Glomerular endothelial cell (primary cell): Measurements from ENCODE around the gene SEMA3C. TPM values are rescaled to one million over a fixed set of nuclear protein-coding genes. Genes with fewer than 3 reads are reported as not detected.
"Not testable (repeated sequence)": the region's sequence is repeated elsewhere in the genome, so short reads cannot be mapped to it uniquely, and the experiment has no call there.

Source experiments
- DNase-seq: peaks from one replicate; pipeline ENCODE4 v3.0.0-alpha.2; 2011; ENCODE audit warnings: low read depth, low spot score; ENCODE audit errors: extremely low read depth
- total RNA-seq: library from RNA; depleted of rRNA; stranded (reverse); fragments of >200 nt; gene quantifications from 2 replicates; pipeline ENCODE4 v1.2.3, GENCODE V29; 2015

SEMA3C gene
- total RNA-seq, 1 donor from 2014 or later: 8.6 TPM

DNA sequence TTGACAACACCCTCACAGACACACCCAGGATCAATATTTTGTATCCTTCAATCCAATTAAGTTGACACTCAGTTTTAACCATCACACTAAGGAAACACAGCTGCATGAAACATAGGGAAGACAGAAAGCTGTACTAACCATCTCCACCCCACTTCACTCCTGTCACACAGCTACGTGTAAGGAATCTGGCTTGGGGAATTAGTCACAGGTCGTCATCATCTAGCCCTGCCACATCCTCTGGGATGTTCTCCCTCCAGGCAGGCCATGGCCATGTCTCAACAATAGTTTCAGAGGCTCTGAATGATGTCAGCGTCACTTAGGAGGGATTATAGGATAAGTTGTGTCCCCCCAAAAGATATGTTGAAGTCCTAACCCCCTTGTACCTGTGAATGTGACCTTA lies 10.8 kb upstream of the SEMA3C start:
- no peak for DNase-seq

DNA sequence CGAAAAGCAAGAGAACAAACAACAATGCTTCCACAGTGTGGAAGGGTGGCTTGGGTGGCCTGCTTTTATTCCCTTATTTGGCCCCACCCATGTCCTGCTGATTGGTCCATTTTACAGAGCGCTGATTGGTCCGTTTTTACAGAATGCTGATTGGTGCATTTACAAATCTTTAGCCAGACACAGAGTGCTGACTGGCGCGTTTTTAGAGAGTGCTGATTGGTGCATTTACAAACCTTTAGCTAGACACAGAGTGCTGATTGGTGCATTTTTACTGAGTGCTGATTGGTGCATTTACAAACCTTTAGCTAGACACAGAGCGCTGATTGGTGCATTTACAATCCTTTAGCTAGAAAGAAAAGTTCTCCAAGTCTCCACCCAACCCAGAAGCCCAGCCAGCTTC lies 8.1 kb upstream of the SEMA3C start:
- not testable (repeated sequence) for DNase-seq

DNA sequence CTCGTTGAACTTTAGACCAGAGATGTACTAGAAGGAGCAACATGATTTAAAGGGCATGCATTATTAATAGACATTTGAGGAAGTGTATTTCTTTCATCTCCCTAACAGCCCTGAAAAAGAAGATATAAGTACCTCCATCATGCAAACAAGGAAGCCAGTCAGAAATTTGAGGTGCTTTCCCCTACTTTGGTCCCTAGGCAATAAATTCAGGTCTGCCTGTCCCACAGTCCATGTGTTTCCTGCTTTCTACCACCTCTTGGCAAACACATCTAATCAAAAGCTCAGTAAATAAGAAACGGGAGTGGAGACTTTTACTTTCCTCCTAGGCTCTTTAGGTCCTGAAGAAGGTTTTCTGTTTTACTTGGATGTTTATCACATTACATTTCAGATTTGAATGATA lies 5.2 kb upstream of the SEMA3C start:
- DNase-seq: no peak

GRCh38 chr7:80923211-80923612 lies 4.4 kb upstream of the SEMA3C start:
- DNase-seq: no peak

- DNase-seq: no peak
Measured at GRCh38 chr7:80922253-80923049, 3.6 kb upstream of the SEMA3C start.

- no peak for DNase-seq
Measured at GRCh38 chr7:80921130-80921529, 2.3 kb upstream of the SEMA3C start.

DNA sequence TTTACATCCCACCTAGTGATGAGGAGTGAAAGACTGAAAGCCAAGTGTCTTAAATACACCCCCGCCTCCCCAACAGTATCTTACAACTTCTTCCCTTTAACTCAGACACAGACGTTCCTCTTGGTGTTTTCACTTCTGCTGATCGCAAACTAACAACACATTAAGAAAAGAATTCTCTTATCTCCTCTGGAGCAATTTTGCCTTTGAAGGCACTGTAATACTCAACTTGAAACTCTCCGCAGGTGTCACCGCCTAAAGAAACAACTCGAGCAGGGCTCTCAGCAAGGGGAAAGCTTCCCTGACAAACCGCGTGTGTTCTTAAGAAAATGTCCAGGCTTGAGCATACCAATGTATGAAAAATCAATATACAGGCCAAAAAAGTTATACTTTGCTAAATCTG lies 452 bp downstream of the SEMA3C start:
- no peak for DNase-seq

GRCh38 chr7:80916770-80917741 lies 1.8 kb downstream of the SEMA3C start:
- DNase-seq: no peak

- DNase-seq: no peak
Measured at GRCh38 chr7:80910228-80910627, 8.6 kb downstream of the SEMA3C start.

GRCh38 chr7:80908360-80908797 lies 10.5 kb downstream of the SEMA3C start:
- no peak for DNase-seq

- DNase-seq: no peak
Measured at GRCh38 chr7:80907612-80908011, 11.2 kb downstream of the SEMA3C start.

GRCh38 chr7:80907141-80907601 lies 11.7 kb downstream of the SEMA3C start:
- DNase-seq: no peak

DNA sequence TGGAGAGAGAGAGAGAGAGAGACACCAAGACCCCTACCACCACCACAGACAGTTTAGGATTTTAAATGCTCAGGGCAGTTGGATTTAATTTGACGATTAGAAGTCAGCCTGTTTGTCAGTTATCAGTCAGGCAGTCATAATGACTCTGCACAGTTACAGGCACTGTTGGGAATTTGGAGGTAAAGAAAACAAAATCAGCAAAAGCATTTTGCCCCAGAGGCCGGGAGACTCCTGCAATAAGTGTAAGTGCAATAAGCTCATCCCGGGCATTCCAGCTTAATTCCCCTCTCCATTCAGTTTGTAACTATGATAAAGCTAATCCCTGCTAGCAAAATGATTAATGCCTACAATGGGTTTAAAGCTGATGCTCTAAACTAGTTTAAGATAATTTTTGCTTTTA lies 13.5 kb downstream of the SEMA3C start:
- no peak for DNase-seq

DNA sequence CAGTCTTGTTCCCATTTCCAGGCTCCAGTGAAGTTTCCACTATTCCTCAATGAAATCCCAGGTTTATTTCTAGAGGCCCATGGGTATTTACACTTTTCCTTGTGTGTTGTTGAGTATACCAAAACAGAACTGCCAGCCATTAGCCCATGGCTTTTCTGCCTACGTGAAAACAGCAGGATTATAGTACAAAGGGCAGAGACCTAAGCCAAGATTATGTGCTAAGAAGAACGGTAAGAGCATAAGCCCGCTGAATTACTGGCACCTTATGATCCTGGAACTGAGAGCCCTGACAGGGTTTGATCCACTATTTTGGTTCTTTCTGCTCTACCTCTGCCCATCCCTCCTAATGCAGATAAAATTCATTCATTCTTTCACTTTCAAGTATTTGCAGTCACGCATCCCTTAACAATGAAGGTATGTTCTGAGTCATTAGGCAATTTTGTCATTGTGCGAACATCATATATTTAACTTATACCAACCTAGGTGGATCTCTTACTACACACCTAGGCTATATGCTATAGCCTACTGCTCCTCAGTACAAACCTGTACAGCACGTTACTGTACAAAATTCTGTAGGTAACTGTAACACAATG lies 16.0 kb downstream of the SEMA3C start:
- no peak for DNase-seq

GRCh38 chr7:80902019-80902418 lies 16.8 kb downstream of the SEMA3C start:
- DNase-seq: no peak

DNA sequence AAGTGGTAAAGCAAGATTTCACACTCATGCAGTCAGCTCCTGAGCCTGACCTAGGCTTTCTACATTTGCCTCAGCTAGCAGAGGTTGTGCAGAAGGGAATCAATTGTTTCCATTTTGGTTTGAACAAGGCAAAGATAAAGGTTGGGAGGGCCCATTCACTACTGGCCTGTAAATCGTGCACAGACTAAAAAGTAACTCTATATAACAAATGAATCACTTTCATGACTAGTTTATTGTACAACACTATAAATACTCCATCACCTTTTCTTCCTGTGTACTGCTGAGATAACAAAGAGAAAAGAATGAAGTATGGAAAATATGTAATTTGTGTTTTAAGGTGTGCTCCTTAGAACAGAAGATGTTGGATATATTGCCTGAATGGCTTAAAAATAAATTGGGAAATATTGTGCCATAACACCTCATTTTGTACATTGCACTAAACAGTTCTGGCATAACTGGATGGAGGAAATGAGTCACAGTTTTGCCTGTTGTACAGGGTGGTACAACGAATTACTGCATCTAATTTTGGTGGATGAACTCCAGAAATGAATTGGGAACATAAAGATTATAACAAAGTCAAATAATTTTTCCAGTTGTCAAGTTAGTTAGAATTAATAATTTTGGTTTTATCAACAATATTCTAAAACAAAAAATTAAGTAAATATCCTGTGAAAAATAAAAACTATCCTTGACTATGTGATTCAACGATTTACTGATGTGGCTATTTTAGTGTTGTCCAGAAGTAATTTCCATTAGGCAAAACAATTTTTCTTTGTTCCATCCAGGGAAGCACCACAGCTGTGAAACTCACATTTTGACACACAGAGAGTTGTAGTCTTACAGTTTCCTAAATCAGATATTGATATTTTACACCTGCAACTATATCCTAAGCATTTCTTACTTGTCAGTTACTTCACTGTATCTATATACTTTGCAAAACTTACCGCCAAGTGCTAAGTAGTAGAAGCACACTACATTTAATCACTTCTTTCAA lies 18.0 kb downstream of the SEMA3C start:
- DNase-seq: no peak

GRCh38 chr7:80896906-80897598 lies 21.8 kb downstream of the SEMA3C start:
- no peak for DNase-seq

DNA sequence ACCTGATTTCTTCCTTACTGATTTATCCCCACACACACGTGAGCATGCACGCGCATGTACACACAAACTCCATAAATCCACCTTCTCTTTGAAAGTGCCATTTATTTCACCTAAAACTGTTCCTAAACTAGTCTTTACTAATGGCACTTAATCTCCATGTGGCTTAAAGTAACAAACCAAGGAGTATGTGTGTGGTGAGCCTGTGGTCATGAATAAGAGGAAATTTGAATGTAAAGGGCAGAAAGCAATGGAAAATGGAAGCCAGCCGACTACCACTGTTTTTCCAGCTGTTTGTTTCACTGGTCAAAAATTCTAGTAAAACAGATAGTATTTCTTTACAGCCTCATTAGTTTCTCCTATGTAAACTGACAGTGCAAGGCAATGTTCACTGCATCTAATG lies 23.8 kb downstream of the SEMA3C start:
- DNase-seq: no peak

DNA sequence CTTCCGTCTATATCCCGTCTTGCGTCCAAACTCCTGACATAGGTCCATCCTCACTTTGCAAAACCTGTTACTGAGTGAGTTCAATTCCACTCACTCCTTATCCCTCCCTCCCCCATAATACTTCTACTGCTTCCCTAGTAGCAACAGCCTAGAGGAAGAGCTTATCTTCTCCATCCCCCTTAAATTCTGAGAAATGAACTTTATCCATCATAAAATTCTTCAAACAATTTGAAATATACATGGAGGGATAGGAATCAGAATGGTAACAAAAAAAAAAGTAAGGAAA lies 27.6 kb downstream of the SEMA3C start:
- DNase-seq: no peak
